Erythroblast (primary cell): ENCODE data around the gene TGFBR3L.

Experiments used
- GATA1 ChIP-seq: IDR thresholded peaks from 2 replicates; pipeline ENCODE4 v1.6.1; 2011; ENCODE audit warnings: low read depth, mild to moderate bottlenecking, control low read depth, low read length, moderate library complexity
- POLR2A ChIP-seq: IDR thresholded peaks from 2 replicates; pipeline ENCODE4 v1.6.1; 2011; ENCODE audit warnings: mild to moderate bottlenecking, low read length

GRCh38 chr19:7869910-7870511 is 44.6 kb upstream of the TGFBR3L start:
- TF ChIP-seq POLR2A, result no peak
- TF ChIP-seq GATA1, result no peak
